Activated CD8-positive, alpha-beta memory T cell treated with anti-CD3 and anti-CD28 coated beads, Interleukin-2, amount 10 ng/mL, durations not matched to agents 7 days and 5 days (primary cell): ENCODE data around the gene ARHGAP15. TPM values are rescaled to one million over a fixed set of nuclear protein-coding genes. Genes with fewer than 3 reads are reported as not detected.
A peak's percentile ranks its signal among the peaks of the same experiment; 100 is the strongest.
"Not testable (repeated sequence)": the region's sequence is repeated elsewhere in the genome, so short reads cannot be mapped to it uniquely, and the experiment has no call there.

ENCODE experiments used
- ATAC-seq: fragments of 150-1000 bp; cut with Tn5 transposase; one replicate; pipeline ENCODE4 v1.10.0; 2021; ENCODE audit warnings: moderate library complexity
- CTCF ChIA-PET: fragments of 350-600 bp; sonication (Branson Sonifier 250); formaldehyde crosslinking; loops from one replicate; lab custom pipeline; 2021; ENCODE audit warnings: antibody characterized with exemption; lab: Charles Lee
- DNase-seq: peaks from one replicate; pipeline ENCODE4 v3.0.0-alpha.2; 2020
- H3K27ac Mint-ChIP-seq: one replicate; pipeline ENCODE4 v1.8.0; 2021; ENCODE audit warnings: mild to moderate bottlenecking, mixed read lengths
- H3K27me3 Mint-ChIP-seq: one replicate; pipeline ENCODE4 v1.8.0; 2021; ENCODE audit warnings: mixed read lengths
- H3K36me3 Mint-ChIP-seq: one replicate; pipeline ENCODE4 v1.8.0; 2021; ENCODE audit warnings: mild to moderate bottlenecking, mixed read lengths
- H3K4me1 Mint-ChIP-seq: one replicate; pipeline ENCODE4 v1.8.0; 2021; ENCODE audit warnings: mixed read lengths
- H3K4me3 Mint-ChIP-seq: one replicate; pipeline ENCODE4 v1.8.0; 2021; ENCODE audit warnings: mild to moderate bottlenecking, moderate library complexity, mixed read lengths
- H3K9me3 Mint-ChIP-seq: one replicate; pipeline ENCODE4 v1.8.0; 2022; ENCODE audit warnings: low read depth, mixed read lengths
- total RNA-seq, 2 experiments: library from RNA; stranded (reverse); gene quantifications; one replicate each; pipeline ENCODE4 v1.2.3, GENCODE V29; 2021

The ARHGAP15 gene
- total RNA-seq, 2 experiments from 2014 or later = 101 to 152 TPM

DNA sequence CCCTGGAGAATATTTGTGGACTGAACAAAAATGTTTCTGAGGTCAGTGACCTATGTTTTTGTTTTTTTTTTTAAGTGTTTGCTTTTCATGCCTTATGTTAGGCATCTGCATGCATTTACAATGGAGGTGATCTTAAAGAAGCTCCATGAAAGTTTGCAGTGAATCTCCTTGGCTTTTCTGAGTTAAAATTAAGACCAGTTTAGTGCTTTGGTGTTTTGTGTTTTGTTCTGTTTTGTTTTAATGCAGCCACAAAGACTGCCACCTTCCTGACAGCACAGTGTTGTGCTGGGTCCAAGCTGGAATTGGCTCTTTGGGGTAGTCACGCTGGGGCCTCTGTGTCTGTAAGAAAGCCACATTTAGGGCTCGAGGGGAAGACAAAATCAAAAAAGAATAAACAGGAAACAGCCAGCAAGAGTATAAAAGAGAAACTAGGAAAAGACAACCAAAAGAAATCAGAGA lies 396.2 kb downstream of the ARHGAP15 start:
- Mint-ChIP-seq H3K36me3 (peaks cover 44% of the 10 kb centered on the region), H3K4me3 (no peak overlapping the region)
- CTCF ChIA-PET = no interaction called here

DNA sequence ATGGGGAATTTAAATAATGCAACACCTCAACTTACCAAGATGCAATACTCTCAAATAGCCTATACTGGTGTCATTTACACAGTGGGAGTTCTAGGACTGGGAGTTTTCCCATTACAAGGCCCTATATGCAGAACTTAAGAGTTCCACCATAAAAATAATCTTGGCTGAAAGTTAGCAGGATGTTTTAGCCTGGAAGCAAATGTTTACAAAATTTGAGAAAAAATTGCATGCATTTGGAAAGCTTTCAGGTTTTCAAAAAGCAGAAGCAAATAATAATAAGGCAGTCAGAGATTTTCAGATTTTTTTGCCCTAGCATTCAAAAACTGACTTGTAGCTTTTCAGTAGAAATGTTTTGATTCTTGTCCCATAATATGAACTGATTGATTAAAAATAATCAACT lies 397.3 kb downstream of the ARHGAP15 start:
- Mint-ChIP-seq H3K27ac (no peak overlapping the region), H3K27me3 (no peaks in the 10 kb centered on the region), H3K9me3 (no peaks in the 10 kb centered on the region), H3K4me1 (peaks cover 25% of the 10 kb centered on the region), H3K4me3 (no peak overlapping the region), H3K36me3 (peaks cover 46% of the 10 kb centered on the region)
- no peak for DNase-seq
- no peak for ATAC-seq
- CTCF ChIA-PET = no interaction called here

More for the DNA sequence above, 396.2 kb downstream of the ARHGAP15 start:
- Mint-ChIP-seq H3K9me3 (no peaks in the 10 kb centered on the region), H3K27me3 (no peaks in the 10 kb centered on the region), H3K4me1 (peaks cover 25% of the 10 kb centered on the region), H3K27ac (peak overlapping the region; percentile 78)
- ATAC-seq = no peak
- no peak for DNase-seq

DNA sequence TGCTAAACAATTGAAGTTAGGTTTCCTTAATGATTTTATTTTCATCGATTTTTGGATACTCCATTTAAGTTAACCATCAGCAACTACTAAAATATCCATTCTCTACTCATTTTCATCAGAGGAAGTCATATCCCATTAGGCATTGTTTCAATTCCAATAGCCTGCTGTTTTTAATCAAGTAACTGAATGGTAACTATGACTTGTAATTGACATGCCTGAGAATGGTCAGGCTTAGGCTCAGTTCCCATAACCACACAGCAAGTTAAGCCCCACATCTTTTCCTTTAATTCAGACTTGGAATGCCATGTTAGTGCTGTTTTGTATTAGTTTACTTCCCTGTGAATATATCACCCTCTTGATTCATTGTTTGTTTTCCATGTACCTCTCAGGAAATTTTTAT lies 398.8 kb downstream of the ARHGAP15 start:
- H3K27me3 Mint-ChIP-seq = no peaks in the 10 kb centered on the region
- ATAC-seq (no peak), DNase-seq (no peak)
- no peak overlapping the region for H3K27ac Mint-ChIP-seq
- H3K9me3 Mint-ChIP-seq = no peaks in the 10 kb centered on the region
- H3K36me3 Mint-ChIP-seq = peaks cover 42% of the 10 kb centered on the region
- peaks cover 25% of the 10 kb centered on the region for H3K4me1 Mint-ChIP-seq
- no peak overlapping the region for H3K4me3 Mint-ChIP-seq
- CTCF ChIA-PET = no interaction called here

DNA sequence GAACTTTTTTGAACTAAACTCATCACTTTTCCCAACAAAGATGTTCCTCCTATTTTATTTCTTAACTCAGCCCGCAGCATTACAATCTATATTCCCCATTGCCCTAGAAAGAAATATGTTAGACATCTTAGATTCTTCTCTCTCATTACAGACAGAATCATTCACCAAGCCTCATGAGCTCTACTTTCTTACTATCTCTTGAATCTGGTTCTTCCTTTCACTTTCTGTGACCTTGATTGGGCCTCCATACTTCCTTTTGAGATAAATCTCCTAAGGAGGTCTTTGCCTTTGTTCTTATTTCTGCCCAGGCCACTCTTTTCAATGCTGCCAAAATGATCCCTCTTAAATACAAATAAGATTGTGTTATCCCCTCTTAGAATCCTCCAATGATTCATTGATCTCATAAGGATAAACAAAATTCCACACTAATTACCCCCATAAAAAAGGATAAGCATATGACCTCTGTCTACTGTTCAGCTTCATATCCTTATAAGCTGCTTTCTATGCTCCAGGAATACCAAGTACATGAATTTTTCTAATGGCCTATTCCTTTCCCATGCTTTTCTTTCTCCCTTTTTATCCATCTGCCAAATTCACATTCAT lies 400.0 kb downstream of the ARHGAP15 start:
- CTCF ChIA-PET = no interaction called here
- no peak overlapping the region for H3K4me3 Mint-ChIP-seq
- H3K27me3 Mint-ChIP-seq = no peaks in the 10 kb centered on the region
- H3K36me3 Mint-ChIP-seq = peaks cover 52% of the 10 kb centered on the region
- ATAC-seq = no peak
- DNase-seq = no peak
- H3K4me1 Mint-ChIP-seq = peaks cover 24% of the 10 kb centered on the region
- H3K9me3 Mint-ChIP-seq = no peaks in the 10 kb centered on the region
- H3K27ac Mint-ChIP-seq = no peak overlapping the region

DNA sequence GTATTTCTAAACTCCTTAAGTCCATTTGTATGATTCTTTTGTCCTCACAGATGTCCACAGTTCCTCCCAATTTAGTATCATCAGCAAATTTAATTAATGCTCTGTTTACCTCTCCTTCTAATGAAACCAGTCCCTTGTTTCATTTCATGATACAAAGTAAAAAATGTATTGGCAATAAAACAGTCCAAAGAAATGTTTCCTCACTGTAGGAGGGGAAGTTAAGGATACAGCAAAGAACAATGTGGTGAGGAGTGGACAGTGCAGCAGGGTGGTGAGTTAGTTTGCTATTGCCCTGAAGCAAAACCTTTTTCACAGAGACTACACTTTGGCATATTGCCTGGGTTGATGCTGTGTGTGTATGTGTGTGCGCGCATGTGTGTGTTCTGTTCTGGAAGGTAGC lies 401.5 kb downstream of the ARHGAP15 start:
- ATAC-seq = no peak
- no peak for DNase-seq
- Mint-ChIP-seq H3K36me3 (peaks cover 56% of the 10 kb centered on the region), H3K4me3 (no peak overlapping the region), H3K4me1 (peaks cover 12% of the 10 kb centered on the region), H3K9me3 (no peaks in the 10 kb centered on the region), H3K27ac (no peak overlapping the region), H3K27me3 (no peaks in the 10 kb centered on the region)
- CTCF ChIA-PET = no interaction called here

DNA sequence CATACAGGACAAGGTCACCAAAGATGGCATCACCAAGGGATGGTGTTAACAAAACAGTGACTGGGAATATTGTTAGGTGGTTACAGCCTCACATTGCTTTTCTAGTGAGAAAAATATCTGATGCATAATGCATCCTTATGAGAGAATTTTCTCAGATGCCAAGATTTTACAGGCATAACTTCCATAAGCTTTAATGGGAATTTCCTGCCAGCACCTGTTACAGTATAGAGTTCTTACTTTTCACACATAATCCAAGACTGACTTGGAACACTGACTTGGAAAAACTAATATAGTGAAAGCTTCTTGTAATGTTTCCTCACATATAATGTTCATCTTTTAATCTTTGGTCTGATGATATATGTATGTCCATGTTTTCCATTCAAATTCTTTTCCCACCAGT lies 402.8 kb downstream of the ARHGAP15 start:
- peaks cover 10% of the 10 kb centered on the region for H3K4me1 Mint-ChIP-seq

DNA sequence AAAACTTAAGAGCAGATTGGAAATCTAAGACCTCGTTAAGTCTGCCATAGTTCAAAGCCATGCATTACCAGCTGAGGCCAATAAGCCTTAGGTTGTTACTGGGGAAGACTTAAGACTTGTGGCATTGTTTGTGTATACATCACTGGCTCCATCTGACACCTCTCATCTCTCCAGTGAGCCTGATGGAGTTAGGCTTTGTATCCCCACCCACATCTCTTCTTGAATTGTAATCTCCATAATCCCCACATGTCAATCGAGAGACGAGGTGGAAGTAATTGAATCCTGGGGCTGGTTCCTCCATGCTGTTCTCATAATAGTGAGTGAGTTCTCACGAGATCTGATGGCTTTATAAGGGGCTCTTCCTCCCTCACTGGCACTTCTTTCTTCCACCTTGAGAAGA lies 404.6 kb downstream of the ARHGAP15 start:
- Mint-ChIP-seq H3K36me3 (peaks cover 61% of the 10 kb centered on the region), H3K4me3 (no peak overlapping the region), H3K9me3 (peaks cover 3% of the 10 kb centered on the region), H3K27me3 (no peaks in the 10 kb centered on the region), H3K27ac (no peak overlapping the region), H3K4me1 (peaks cover 7% of the 10 kb centered on the region)
- CTCF ChIA-PET = no interaction called here
- DNase-seq = no peak
- no peak for ATAC-seq

More for the DNA sequence above, 402.8 kb downstream of the ARHGAP15 start:
- Mint-ChIP-seq H3K36me3 (peaks cover 63% of the 10 kb centered on the region), H3K9me3 (peaks cover 3% of the 10 kb centered on the region), H3K4me3 (no peak overlapping the region), H3K27ac (no peak overlapping the region), H3K27me3 (no peaks in the 10 kb centered on the region)
- CTCF ChIA-PET = no interaction called here
- no peak for ATAC-seq
- no peak for DNase-seq

DNA sequence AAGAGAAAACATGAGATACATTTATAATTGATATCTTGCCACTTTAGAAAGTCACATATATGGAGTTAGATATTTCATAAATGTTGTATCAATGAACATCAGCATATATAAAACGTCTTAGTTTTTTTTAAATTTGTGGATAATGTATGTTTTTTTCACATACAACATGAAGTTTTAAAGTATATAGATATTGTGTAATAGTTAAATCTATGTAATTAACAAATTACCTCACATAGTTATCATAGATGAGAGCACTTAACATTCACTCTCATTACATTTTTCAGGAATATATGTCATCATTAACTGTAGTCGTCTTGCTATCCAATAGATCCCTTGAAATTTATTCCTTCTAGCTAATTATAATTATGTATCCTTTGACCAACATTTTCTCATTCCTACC lies 406.6 kb downstream of the ARHGAP15 start:
- no peak for ATAC-seq
- DNase-seq = no peak
- Mint-ChIP-seq H3K4me3 (no peak overlapping the region), H3K27ac (no peak overlapping the region), H3K4me1 (no peaks in the 10 kb centered on the region), H3K9me3 (peaks cover 8% of the 10 kb centered on the region), H3K27me3 (no peaks in the 10 kb centered on the region), H3K36me3 (peaks cover 55% of the 10 kb centered on the region)
- CTCF ChIA-PET = no interaction called here

DNA sequence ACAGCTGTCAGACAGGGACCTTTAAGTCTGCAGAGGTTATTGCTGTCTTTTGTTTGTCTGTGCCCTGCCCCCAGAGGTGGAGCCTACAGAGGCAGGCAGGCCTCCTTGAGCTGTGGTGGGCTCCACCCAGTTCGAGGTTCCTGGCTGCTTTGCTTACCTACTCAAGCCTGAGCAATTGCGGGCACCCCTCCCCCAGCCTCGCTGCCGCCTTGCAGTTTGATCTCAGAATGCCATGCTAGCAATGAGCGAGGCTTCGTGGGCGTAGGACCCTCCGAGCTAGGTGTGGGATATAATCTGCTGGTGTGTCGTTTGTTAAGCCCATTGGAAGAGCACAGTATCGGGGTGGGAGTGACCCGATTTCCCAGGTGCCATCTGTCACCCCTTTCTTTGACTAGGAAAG lies 412.7 kb downstream of the ARHGAP15 start:
- H3K9me3 Mint-ChIP-seq = peaks cover 11% of the 10 kb centered on the region
- ATAC-seq, H3K4me1 Mint-ChIP-seq, H3K4me3 Mint-ChIP-seq, DNase-seq, H3K27me3 Mint-ChIP-seq, H3K27ac Mint-ChIP-seq, CTCF ChIA-PET: not testable (repeated sequence)
- peaks cover 54% of the 10 kb centered on the region for H3K36me3 Mint-ChIP-seq

DNA sequence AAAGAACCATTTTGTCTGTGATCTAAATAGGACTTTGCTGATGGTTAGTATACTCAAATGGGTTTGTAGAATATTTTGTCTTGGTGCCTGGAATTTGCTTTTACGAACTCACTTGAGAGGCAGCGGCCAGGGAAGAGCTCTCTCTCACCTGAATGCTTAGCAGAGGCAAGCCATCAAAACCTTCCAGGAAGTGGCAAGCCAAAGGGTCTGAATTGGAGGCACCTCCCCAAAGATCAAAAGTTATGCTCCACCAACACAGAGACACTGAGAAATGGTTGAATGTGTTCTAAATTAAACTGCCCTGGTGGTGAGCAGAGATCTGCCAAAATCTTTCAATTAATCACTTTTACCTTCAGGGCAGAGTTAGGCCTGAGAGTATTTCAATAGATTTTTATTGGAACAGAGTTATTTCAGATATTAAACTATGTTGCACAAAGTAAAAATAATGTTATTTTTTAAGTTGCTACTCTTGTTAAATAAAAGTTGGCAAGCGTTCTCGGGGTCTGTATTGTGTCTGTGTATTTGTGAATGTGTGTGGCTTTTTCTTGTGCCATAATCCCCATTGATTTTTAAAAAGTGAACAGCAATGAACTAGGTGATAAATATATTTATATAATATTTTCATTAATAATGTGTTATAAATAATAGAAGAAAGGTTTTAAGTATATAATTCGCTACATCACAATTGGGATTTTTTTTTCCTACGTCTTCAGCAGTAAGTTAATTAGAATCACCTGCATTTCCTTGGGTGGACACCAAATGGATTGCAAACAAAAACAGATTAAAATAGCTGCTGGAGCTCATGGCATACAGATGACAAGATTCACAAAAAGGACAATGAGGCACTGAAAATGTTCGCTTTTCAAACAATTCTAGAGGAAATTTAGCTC lies 416.1 kb downstream of the ARHGAP15 start:
- CTCF ChIA-PET = no interaction called here
- H3K4me3 Mint-ChIP-seq = no peak overlapping the region
- ATAC-seq = no peak
- DNase-seq = no peak
- peaks cover 8% of the 10 kb centered on the region for H3K4me1 Mint-ChIP-seq
- H3K27ac Mint-ChIP-seq = peak overlapping the region; percentile 35
- peaks cover 9% of the 10 kb centered on the region for H3K9me3 Mint-ChIP-seq
- H3K27me3 Mint-ChIP-seq = no peaks in the 10 kb centered on the region
- peaks cover 46% of the 10 kb centered on the region for H3K36me3 Mint-ChIP-seq

DNA sequence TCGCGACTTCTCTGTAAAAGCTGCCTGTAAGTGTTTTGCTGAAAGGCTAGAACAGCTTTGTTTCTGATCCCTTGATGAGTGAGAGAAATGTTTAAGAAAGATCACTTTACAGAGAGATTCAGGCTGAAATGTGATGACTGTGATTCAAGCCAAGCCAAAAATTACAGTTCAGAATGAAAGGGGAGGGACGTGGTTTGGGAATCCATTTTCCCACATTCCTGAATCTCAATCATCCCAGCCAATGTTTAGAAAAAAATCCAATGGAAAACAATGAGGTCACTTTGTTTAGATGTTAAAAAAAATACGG lies 416.7 kb downstream of the ARHGAP15 start:
- CTCF ChIA-PET = no interaction called here
- H3K4me1 Mint-ChIP-seq = peaks cover 8% of the 10 kb centered on the region
- DNase-seq = no peak
- H3K36me3 Mint-ChIP-seq = peaks cover 41% of the 10 kb centered on the region
- no peak overlapping the region for H3K4me3 Mint-ChIP-seq
- peaks cover 5% of the 10 kb centered on the region for H3K9me3 Mint-ChIP-seq
- H3K27me3 Mint-ChIP-seq = no peaks in the 10 kb centered on the region
- H3K27ac Mint-ChIP-seq = no peak overlapping the region
- no peak for ATAC-seq

DNA sequence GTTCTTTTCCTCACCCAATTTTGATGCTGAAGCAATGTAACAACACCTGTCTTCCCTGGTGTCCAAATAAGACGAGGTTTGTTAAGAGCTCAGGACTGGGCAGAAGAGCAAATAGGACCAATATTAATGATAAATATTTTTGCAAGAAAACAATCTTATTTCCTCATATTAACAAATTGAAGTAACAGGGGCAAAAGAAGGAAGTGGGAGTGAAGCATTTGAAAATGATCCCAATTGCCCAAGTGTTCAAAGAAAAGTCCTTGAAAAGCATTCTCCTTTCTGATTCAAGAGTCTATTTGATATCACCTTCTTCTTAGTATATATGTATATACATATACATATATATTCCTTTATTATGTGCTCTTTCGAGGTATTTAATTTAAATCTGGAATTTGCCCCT lies 418.8 kb downstream of the ARHGAP15 start:
- CTCF ChIA-PET = no interaction called here
- H3K27me3 Mint-ChIP-seq = no peaks in the 10 kb centered on the region
- peaks cover 2% of the 10 kb centered on the region for H3K9me3 Mint-ChIP-seq
- ATAC-seq (no peak), DNase-seq (no peak)
- peaks cover 30% of the 10 kb centered on the region for H3K36me3 Mint-ChIP-seq
- no peak overlapping the region for H3K27ac Mint-ChIP-seq
- peaks cover 12% of the 10 kb centered on the region for H3K4me1 Mint-ChIP-seq
- no peak overlapping the region for H3K4me3 Mint-ChIP-seq

DNA sequence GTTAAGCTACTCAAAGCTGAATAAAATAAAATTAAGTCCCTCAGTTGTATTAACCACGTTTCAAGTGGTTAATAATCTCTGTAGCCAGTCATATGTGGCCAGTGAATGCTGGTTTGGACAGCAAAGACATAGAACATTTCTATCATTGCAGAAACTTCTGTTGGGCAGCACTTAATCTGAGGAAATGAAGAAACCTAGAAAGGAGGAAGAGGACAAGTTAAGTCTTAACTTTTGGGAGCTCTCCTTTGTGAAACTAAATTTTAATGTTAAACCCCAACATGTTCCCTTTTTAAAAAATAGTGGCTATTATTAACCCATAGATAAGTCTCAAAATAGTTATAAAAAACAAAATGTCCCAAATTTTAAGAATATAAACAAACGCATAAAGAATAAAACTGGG lies 421.3 kb downstream of the ARHGAP15 start:
- DNase-seq = no peak

More for the DNA sequence above, 421.3 kb downstream of the ARHGAP15 start:
- H3K36me3 Mint-ChIP-seq = peaks cover 16% of the 10 kb centered on the region
- peaks cover 2% of the 10 kb centered on the region for H3K9me3 Mint-ChIP-seq
- ATAC-seq = no peak
- no peak overlapping the region for H3K4me3 Mint-ChIP-seq
- CTCF ChIA-PET = no interaction called here
- H3K4me1 Mint-ChIP-seq = peaks cover 9% of the 10 kb centered on the region
- no peak overlapping the region for H3K27ac Mint-ChIP-seq
- no peaks in the 10 kb centered on the region for H3K27me3 Mint-ChIP-seq
